K562 (cell line): ENCODE data around the gene ATAD3B. TPM values are rescaled to one million over a fixed set of nuclear protein-coding genes. Genes with fewer than 3 reads are reported as not detected.

ENCODE experiments used
- ADNP ChIP-seq: fragments of 200-800 bp; sonication (Bioruptor generic); IDR thresholded peaks from 2 replicates; pipeline ENCODE4 v1.6.1; 2016; ENCODE audit warnings: missing genetic modification characterization, missing compliant biosample characterization
- ARID2 ChIP-seq: fragments of 450-650 bp; IDR thresholded peaks from 2 replicates; pipeline ENCODE4 v1.6.1; 2017; ENCODE audit warnings: antibody characterized with exemption, mild to moderate bottlenecking
- BDP1 ChIP-seq: IDR thresholded peaks from 3 replicates; pipeline ENCODE4 v1.6.1; 2011; ENCODE audit not compliant: insufficient read length, insufficient read depth
- CBX1 ChIP-seq: sonication (generic); IDR thresholded peaks from 2 replicates; pipeline ENCODE4 v1.6.1; 2016; ENCODE audit warnings: antibody characterized with exemption, low read depth, mild to moderate bottlenecking
- CREB1 ChIP-seq, 2 experiments: sonication (generic) in 1 of 2; formaldehyde crosslinking in 1 of 2; IDR thresholded peaks; 2 replicates each; pipeline versions ENCODE4 v1.6.1 to v1.8.0; 2012 to 2022; ENCODE audit warnings: inconsistent platforms in 1 of 2, mild to moderate bottlenecking in 1 of 2, missing genetic modification reagents in 1 of 2, moderate library complexity in 1 of 2
- FOXJ2 ChIP-seq: fragments of 200-800 bp; sonication (Bioruptor generic); IDR thresholded peaks from 2 replicates; pipeline ENCODE4 v1.6.1; 2016; ENCODE audit warnings: missing genetic modification characterization, missing compliant biosample characterization
- FUS ChIP-seq: fragments of 200-400 bp; formaldehyde crosslinking; optimal IDR thresholded peaks from 2 replicates; pipeline ENCODE3; 2017; ENCODE audit warnings: low read depth, low read length
- GTF2A2 ChIP-seq: IDR thresholded peaks from 2 replicates; pipeline ENCODE4 v1.6.1; 2016; ENCODE audit warnings: mild to moderate bottlenecking, missing genetic modification characterization, missing compliant biosample characterization
- HDAC2 ChIP-seq: fragments of 450-650 bp; IDR thresholded peaks from 2 replicates; pipeline ENCODE4 v1.6.1; 2016; ENCODE audit warnings: mild to moderate bottlenecking
- KLF1 ChIP-seq: fragments of 450-650 bp; IDR thresholded peaks from 2 replicates; pipeline ENCODE4 v1.6.1; 2016; ENCODE audit warnings: missing genetic modification characterization, missing compliant biosample characterization
- MYC ChIP-seq, 2 experiments: fragments of 250-450 bp in 1 of 2; sonication (Bioruptor Pico) in 1 of 2; IDR thresholded peaks; 2 replicates each; pipeline versions ENCODE4 v1.5.1 to v1.6.1; 2012 to 2021; ENCODE audit warnings: low read depth in 2 of 2, borderline replicate concordance in 1 of 2, improper control_type of control experiment in 1 of 2, low read length in 1 of 2, mild to moderate bottlenecking in 1 of 2, moderate library complexity in 1 of 2
- NCOR1 ChIP-seq: fragments of 450-650 bp; IDR thresholded peaks from 2 replicates; pipeline ENCODE4 v1.6.1; 2016; ENCODE audit warnings: mild to moderate bottlenecking, moderate library complexity
- NELFE ChIP-seq: IDR thresholded peaks from 2 replicates; pipeline ENCODE4 v1.6.1; 2011; ENCODE audit warnings: mild to moderate bottlenecking; ENCODE audit not compliant: insufficient read depth, insufficient read length
- NFATC3 ChIP-seq: fragments of 450-650 bp; IDR thresholded peaks from 2 replicates; pipeline ENCODE4 v1.6.1; 2017; ENCODE audit warnings: mild to moderate bottlenecking
- NFRKB ChIP-seq: fragments of 450-650 bp; IDR thresholded peaks from 2 replicates; pipeline ENCODE4 v1.6.1; 2016; ENCODE audit warnings: low read depth
- NFXL1 ChIP-seq: fragments of 450-650 bp; formaldehyde crosslinking; IDR thresholded peaks from 2 replicates; pipeline ENCODE4 v1.4.0; 2021; ENCODE audit warnings: mild to moderate bottlenecking
- PYGO2 ChIP-seq: fragments of 450-650 bp; IDR thresholded peaks from 2 replicates; pipeline ENCODE4 v1.6.1; 2016; ENCODE audit warnings: mild to moderate bottlenecking, missing genetic modification characterization, moderate library complexity, missing compliant biosample characterization
- RFX1 ChIP-seq: fragments of 450-650 bp; IDR thresholded peaks from 2 replicates; pipeline ENCODE4 v1.6.1; 2016; ENCODE audit warnings: mild to moderate bottlenecking, moderate library complexity
- SIX5 ChIP-seq, 2 experiments: IDR thresholded peaks; 2 replicates each; pipeline ENCODE4 v1.6.1; 2011; ENCODE audit warnings: low read length in 2 of 2, borderline replicate concordance in 1 of 2, low read depth in 1 of 2, mild to moderate bottlenecking in 1 of 2, moderate library complexity in 1 of 2; ENCODE audit not compliant: insufficient read depth in 1 of 2
- SMAD3 ChIP-seq: fragments of 450-650 bp; formaldehyde crosslinking; conservative IDR thresholded peaks from 2 replicates; pipeline ENCODE4 v1.4.0; 2020; ENCODE audit warnings: mild to moderate bottlenecking
- TOE1 ChIP-seq, 2 experiments: fragments of 450-650 bp in 1 of 2; sonication (generic) in 1 of 2; formaldehyde crosslinking in 1 of 2; IDR thresholded peaks; 2 replicates each; pipeline versions ENCODE4 v1.7.1 to v1.8.0; 2016 to 2022; ENCODE audit warnings: borderline replicate concordance in 2 of 2, mild to moderate bottlenecking in 2 of 2, antibody characterized with exemption in 1 of 2, inconsistent platforms in 1 of 2, low read depth in 1 of 2, missing genetic modification reagents in 1 of 2, moderate library complexity in 1 of 2
- YBX1 ChIP-seq: fragments of 450-650 bp; IDR thresholded peaks from 2 replicates; pipeline ENCODE4 v1.7.1; 2016; ENCODE audit warnings: mild to moderate bottlenecking
- ZBTB1 ChIP-seq: sonication (generic); formaldehyde crosslinking; IDR thresholded peaks from 2 replicates; pipeline ENCODE4 v1.8.1; 2023; ENCODE audit warnings: missing genetic modification reagents, low read depth, mild to moderate bottlenecking, borderline replicate concordance
- ZC3H4 ChIP-seq: sonication (generic); formaldehyde crosslinking; IDR thresholded peaks from 2 replicates; pipeline ENCODE4 v1.9.0; 2021; ENCODE audit warnings: missing genetic modification reagents, borderline replicate concordance
- ZNF347 ChIP-seq: fragments of 450-650 bp; formaldehyde crosslinking; IDR thresholded peaks from 2 replicates; pipeline ENCODE4 v1.4.0; 2020; ENCODE audit warnings: low read depth, mild to moderate bottlenecking, moderate library complexity
- polyA plus RNA-seq, 8 experiments: library from polyadenylated mRNA; depleted of rRNA in 4 of 8; stranded (reverse) in 5 of 8; unstranded in 3 of 8; fragments of >200 nt; fragmentation: Nextera tagmentation in 2 of 8; fragmentation: Illumina TruSeq in 1 of 8; extraction: Ambion mirVana in 2 of 8; extraction: Trizol in 1 of 8; gene quantifications; 2 replicates each; pipeline versions ENCODE4 v1.2.1 to v1.2.3, GENCODE V29; 2011 to 2014; ENCODE audit warnings: inconsistent platforms in 1 of 8, missing spikeins in 1 of 8
- total RNA-seq, 7 experiments: library from RNA; depleted of rRNA in 6 of 7; stranded (reverse); fragments of >200 nt in 6 of 7; fragmentation: Illumina TruSeq in 2 of 7; extraction: Trizol in 2 of 7; gene quantifications; 2 replicates each; pipeline versions ENCODE4 v1.2.1 to v1.2.3, GENCODE V29; 2011 to 2021; ENCODE audit warnings: low replicate concordance in 1 of 7
- TF ChIP-seq, protein P1 (sequence below): fragments of 250-450 bp; sonication (Bioruptor Pico); IDR thresholded peaks from 2 replicates; pipeline ENCODE4 v1.5.0; 2020; ENCODE audit warnings: mild to moderate bottlenecking
- TF ChIP-seq, protein P2 (sequence below), 2 experiments: fragments of 450-650 bp in 1 of 2; sonication (generic) in 1 of 2; formaldehyde crosslinking in 1 of 2; IDR thresholded peaks in 1 of 2; conservative IDR thresholded peaks in 1 of 2; 2 replicates each; pipeline versions ENCODE4 v1.6.1 to v1.8.1; 2016 to 2023; ENCODE audit warnings: mild to moderate bottlenecking in 2 of 2, moderate library complexity in 2 of 2, inconsistent platforms in 1 of 2, missing genetic modification reagents in 1 of 2

The ATAD3B gene
- total and polyA plus RNA-seq, 9 of the 15 experiments (the other 6 are each of a cell fraction or from before 2014, with no cell fraction given) = 0.07 to 113 (median 27.7) TPM

DNA sequence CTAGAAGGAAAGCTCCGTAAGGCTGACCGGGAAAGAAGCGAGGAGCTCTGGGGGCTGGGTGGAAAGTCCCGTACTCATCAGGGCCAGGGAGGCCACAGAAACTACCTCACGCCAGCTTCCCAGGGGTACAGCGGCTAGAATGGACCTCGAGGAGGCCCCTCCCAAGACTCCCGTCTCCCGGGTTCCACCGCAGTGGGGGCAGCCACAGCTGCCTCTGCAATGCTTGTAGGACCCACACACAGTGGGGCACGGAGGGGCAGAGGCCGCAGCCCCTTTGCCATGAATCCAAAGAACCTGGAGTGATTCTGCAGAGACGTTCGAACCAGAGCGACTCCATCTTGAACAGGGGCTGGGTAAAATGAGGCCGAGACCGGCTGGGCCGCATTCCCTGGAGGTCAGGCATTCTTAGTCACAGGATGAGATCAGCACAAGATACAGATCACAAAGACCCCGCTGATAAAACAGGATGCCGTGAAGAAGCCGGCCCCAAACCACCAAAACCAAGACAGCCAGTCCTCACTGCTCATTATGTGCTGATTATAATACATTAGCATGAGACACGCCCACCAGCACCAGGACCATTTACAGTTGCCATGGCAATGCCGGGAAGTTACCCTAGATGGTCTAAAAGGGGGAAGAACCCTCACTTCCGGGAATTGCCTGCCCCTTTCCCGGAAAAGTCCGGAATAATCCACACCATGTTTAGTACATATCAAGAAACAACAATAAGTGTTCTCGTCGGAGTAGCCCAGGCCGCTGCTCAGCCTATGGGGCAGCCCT is 48.9 kb upstream of the ATAD3B start (continued):
- TF ChIP-seq NFATC3 (no peak), RFX1 (peak; percentile 96), YBX1 (no peak), BDP1 (no peak), FOXJ2 (tag) (no peak), SIX5 (IDR thresholded peaks at IDR 0.05; ENCODE audit: borderline replicate concordance in 1 of 2, insufficient read depth in 1 of 2, low read depth in 1 of 2, low read length in 2 of 2) (no peak), GTF2A2 (tag) (peak; percentile 74), MYC (IDR thresholded peaks at IDR 0.05; ENCODE audit: low read depth, low read length) (no peak), MYC (CRISPR knock-in tag; IDR thresholded peaks at IDR 0.05; ENCODE audit: borderline replicate concordance, low read depth) (peak; percentile 82; the same call in 1 of the 2 replicates), NFRKB (no peak), NELFE (no peak), ZC3H4 (CRISPR knock-in tag) (no peak), NFXL1 (CRISPR knock-in tag) (0 out of 2 replicates have a peak, but pooled peaks have one; percentile 47), SMAD3 (CRISPR knock-in tag) (peak; percentile 90; the same call in 1 of the 2 replicates), PYGO2 (peak; percentile 86; the same call in 1 of the 2 replicates), TOE1 (IDR thresholded peaks at IDR 0.05; ENCODE audit: borderline replicate concordance) (no peak), TOE1 (CRISPR knock-in tag; IDR thresholded peaks at IDR 0.05; ENCODE audit: borderline replicate concordance, low read depth) (no peak), KLF1 (peak; percentile 79), ZBTB1 (CRISPR knock-in tag) (no peak), ARID2 (no peak), FUS (no peak), CBX1 (no peak), ZNF347 (CRISPR knock-in tag) (0 out of 2 replicates have a peak, but pooled peaks have one; percentile 44), ADNP (tag) (no peak), NCOR1 (no peak), CREB1 (IDR thresholded peaks at IDR 0.05) (no peak), CREB1 (CRISPR knock-in tag; IDR thresholded peaks at IDR 0.05) (no peak), HDAC2 (no peak)
- TF ChIP-seq, protein P1, sequence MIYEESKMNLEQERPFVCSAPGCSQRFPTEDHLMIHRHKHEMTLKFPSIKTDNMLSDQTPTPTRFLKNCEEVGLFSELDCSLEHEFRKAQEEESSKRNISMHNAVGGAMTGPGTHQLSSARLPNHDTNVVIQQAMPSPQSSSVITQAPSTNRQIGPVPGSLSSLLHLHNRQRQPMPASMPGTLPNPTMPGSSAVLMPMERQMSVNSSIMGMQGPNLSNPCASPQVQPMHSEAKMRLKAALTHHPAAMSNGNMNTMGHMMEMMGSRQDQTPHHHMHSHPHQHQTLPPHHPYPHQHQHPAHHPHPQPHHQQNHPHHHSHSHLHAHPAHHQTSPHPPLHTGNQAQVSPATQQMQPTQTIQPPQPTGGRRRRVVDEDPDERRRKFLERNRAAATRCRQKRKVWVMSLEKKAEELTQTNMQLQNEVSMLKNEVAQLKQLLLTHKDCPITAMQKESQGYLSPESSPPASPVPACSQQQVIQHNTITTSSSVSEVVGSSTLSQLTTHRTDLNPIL (CRISPR knock-in tag) = no peak
- TF ChIP-seq, protein P2, sequence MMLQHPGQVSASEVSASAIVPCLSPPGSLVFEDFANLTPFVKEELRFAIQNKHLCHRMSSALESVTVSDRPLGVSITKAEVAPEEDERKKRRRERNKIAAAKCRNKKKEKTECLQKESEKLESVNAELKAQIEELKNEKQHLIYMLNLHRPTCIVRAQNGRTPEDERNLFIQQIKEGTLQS (IDR thresholded peaks at IDR 0.05) = peak; percentile 31; the same call in 1 of the 2 replicates
- TF ChIP-seq, protein P2 (CRISPR knock-in tag; conservative IDR thresholded peaks at IDR 0.05) = no peak
